Tibial artery (tissue), 4 donors: Measurements from ENCODE around the gene ARMC3.

Experiments
- DNase-seq, 2 donors: peaks; one replicate each; pipeline ENCODE4 v3.0.0-alpha.2; 2019
- H3K27ac ChIP-seq, 2 donors: fragments of 200-600 bp; sonication (generic) in 1 of 2; 1 replicate in 1 of 2; 2 replicates in 1 of 2; pipeline ENCODE4 v1.5.1; 2018 to 2019; ENCODE audit warnings: mild to moderate bottlenecking in 1 of 2
- H3K27me3 ChIP-seq, 2 donors: fragments of 200-600 bp; sonication (generic) in 1 of 2; one replicate each; pipeline versions ENCODE4 v1.5.1 to v1.6.0; 2016 to 2019
- H3K36me3 ChIP-seq, 3 donors: fragments of 200-600 bp; sonication (generic) in 2 of 3; one replicate each; pipeline ENCODE4 v1.5.1; 2016 to 2019; ENCODE audit warnings: mild to moderate bottlenecking in 2 of 3
- H3K4me1 ChIP-seq, 4 donors: fragments of 200-600 bp; sonication (generic) in 2 of 4; 1 replicate in 3 of 4; 2 replicates in 1 of 4; pipeline ENCODE4 v1.5.1; 2016 to 2019
- H3K4me3 ChIP-seq, 2 donors: fragments of 200-600 bp; sonication (generic) in 1 of 2; 1 replicate in 1 of 2; 2 replicates in 1 of 2; pipeline ENCODE4 v1.5.1; 2018 to 2019; ENCODE audit warnings: mild to moderate bottlenecking in 2 of 2
- H3K9me3 ChIP-seq, 3 donors: fragments of 200-600 bp; sonication (generic) in 1 of 3; one replicate each; pipeline ENCODE4 v1.5.1; 2016 to 2019
- intact Hi-C: fragments of 100-400 bp; cut with DNase I; formaldehyde crosslinking; loops from one replicate; pipeline ENCODE4 v1.15.0; 2023; ENCODE audit warnings: low total_unique reads
- TF ChIP-seq, protein P1 (sequence below), 2 experiments: fragments of 200-600 bp in 1 of 2; fragments of 450-650 bp in 1 of 2; IDR thresholded peaks; one replicate each; pipeline ENCODE4 v1.5.1; 2017 to 2019; ENCODE audit warnings: antibody characterized with exemption in 2 of 2, mild to moderate bottlenecking in 1 of 2, moderate library complexity in 1 of 2

Gene ARMC3

GRCh38 chr10:22958338-22958737 lies 30.5 kb downstream of the ARMC3 start:
- no peak overlapping the region for H3K4me3 ChIP-seq
- no peak for DNase-seq
- no peaks in the 10 kb centered on the region for H3K4me1 ChIP-seq
- H3K9me3 ChIP-seq, result no peaks in the 10 kb centered on the region
- TF ChIP-seq, protein P1, sequence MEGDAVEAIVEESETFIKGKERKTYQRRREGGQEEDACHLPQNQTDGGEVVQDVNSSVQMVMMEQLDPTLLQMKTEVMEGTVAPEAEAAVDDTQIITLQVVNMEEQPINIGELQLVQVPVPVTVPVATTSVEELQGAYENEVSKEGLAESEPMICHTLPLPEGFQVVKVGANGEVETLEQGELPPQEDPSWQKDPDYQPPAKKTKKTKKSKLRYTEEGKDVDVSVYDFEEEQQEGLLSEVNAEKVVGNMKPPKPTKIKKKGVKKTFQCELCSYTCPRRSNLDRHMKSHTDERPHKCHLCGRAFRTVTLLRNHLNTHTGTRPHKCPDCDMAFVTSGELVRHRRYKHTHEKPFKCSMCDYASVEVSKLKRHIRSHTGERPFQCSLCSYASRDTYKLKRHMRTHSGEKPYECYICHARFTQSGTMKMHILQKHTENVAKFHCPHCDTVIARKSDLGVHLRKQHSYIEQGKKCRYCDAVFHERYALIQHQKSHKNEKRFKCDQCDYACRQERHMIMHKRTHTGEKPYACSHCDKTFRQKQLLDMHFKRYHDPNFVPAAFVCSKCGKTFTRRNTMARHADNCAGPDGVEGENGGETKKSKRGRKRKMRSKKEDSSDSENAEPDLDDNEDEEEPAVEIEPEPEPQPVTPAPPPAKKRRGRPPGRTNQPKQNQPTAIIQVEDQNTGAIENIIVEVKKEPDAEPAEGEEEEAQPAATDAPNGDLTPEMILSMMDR (IDR thresholded peaks at IDR 0.05), result no peak
- intact Hi-C loops, result no loop called here
- H3K27me3 ChIP-seq, result no peaks in the 10 kb centered on the region
- no peaks in the 10 kb centered on the region for H3K36me3 ChIP-seq
- H3K27ac ChIP-seq, result no peak overlapping the region

- Histone ChIP-seq H3K9me3 (no peaks in the 10 kb centered on the region), H3K4me3 (no peak overlapping the region), H3K27me3 (no peaks in the 10 kb centered on the region)
These were observed 31.4 kb downstream of the ARMC3 start for GRCh38 chr10:22959292-22959691.

DNA sequence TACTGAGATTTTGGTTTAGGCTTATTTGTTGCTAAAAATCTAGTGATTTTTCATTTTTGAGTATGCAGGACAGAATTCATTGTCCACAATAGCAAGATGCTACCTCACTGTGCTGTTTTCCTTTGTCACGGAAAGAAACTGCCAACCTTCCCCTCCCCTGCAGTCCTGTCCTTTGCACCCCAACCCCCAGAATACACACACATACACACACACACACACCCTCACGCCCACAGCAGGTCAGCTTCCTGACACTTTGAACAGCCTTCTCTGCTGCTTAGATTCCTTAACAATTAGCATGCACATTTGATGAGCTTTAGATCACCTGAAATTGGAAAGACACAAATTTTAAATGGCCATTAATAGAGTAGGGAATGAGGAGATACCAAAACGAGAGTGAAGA lies 32.1 kb downstream of the ARMC3 start:
- Histone ChIP-seq H3K27ac (no peak overlapping the region), H3K9me3 (no peaks in the 10 kb centered on the region), H3K36me3 (no peaks in the 10 kb centered on the region), H3K27me3 (no peaks in the 10 kb centered on the region), H3K4me1 (no peaks in the 10 kb centered on the region), H3K4me3 (no peak overlapping the region)
- DNase-seq, result no peak
- intact Hi-C loops, result no loop called here
- TF ChIP-seq, protein P1 (IDR thresholded peaks at IDR 0.05), result no peak

More at GRCh38 chr10:22959292-22959691, 31.4 kb downstream of the ARMC3 start:
- H3K4me1 ChIP-seq, result no peaks in the 10 kb centered on the region
- no peak for DNase-seq
- H3K36me3 ChIP-seq, result no peaks in the 10 kb centered on the region
- intact Hi-C loops, result no loop called here
- no peak overlapping the region for H3K27ac ChIP-seq
- TF ChIP-seq, protein P1 (IDR thresholded peaks at IDR 0.05), result no peak

- Histone ChIP-seq H3K4me1 (no peaks in the 10 kb centered on the region), H3K9me3 (no peaks in the 10 kb centered on the region), H3K27ac (no peak overlapping the region), H3K4me3 (no peak overlapping the region), H3K27me3 (no peaks in the 10 kb centered on the region), H3K36me3 (no peaks in the 10 kb centered on the region)
- no peak for DNase-seq
- TF ChIP-seq, protein P1 (IDR thresholded peaks at IDR 0.05), result no peak
- intact Hi-C loops, result no loop called here
These were observed 35.0 kb downstream of the ARMC3 start for GRCh38 chr10:22962817-22963216.

- intact Hi-C loops, result no loop called here
- H3K27ac ChIP-seq, result no peak overlapping the region
- H3K36me3 ChIP-seq, result no peaks in the 10 kb centered on the region
- H3K4me3 ChIP-seq, result no peak overlapping the region
- peaks cover 0 to 8% (median 2%) of the 10 kb centered on the region in 4 donors for H3K4me1 ChIP-seq
- no peak for DNase-seq
- H3K27me3 ChIP-seq, result no peaks in the 10 kb centered on the region
- no peaks in the 10 kb centered on the region for H3K9me3 ChIP-seq
- TF ChIP-seq, protein P1 (IDR thresholded peaks at IDR 0.05), result no peak
These were observed 41.9 kb downstream of the ARMC3 start for GRCh38 chr10:22969704-22970103.

DNA sequence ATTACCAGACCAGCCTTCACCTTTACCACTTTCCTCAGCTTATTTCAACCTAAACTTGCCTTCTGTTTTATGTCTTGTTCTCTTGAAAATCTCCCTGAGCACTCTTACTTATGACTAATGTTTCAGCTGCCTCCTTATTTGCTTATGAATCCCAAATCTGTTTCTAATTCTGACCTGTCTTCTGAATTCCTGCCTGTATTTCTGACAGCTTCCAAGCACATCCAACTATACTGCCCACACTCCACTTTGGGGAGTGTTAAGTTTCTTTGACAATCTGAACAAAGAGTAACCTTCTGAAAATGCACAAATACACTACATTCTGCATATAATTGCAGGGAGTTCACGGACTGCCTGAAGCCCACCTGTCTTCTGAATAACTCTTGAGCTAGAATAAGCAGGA lies 48.7 kb downstream of the ARMC3 start:
- intact Hi-C loops, result no loop called here
- no peak for DNase-seq
- Histone ChIP-seq H3K9me3 (no peaks in the 10 kb centered on the region), H3K27ac (no peak overlapping the region), H3K4me3 (no peak overlapping the region), H3K27me3 (no peaks in the 10 kb centered on the region), H3K4me1 (no peaks in the 10 kb centered on the region), H3K36me3 (no peaks in the 10 kb centered on the region)
- TF ChIP-seq, protein P1 (IDR thresholded peaks at IDR 0.05), result no peak
